ENCODE results near the gene NOB1. TPM values are rescaled to one million over a fixed set of nuclear protein-coding genes. Genes with fewer than 3 reads are reported as not detected.

The NOB1 gene
- total and polyA plus RNA-seq, 2 of the 4 experiments (the other 2 are of a cell fraction), result 47.0 to 58.1 TPM

GRCh38 chr16:69779724-69780123 lies 25.0 kb upstream of the NOB1 start:
- no peak overlapping the region for H3K4me3 ChIP-seq (ENCODE audit: insufficient read depth, low read depth, low read length)
- BruUV-seq (replicated peaks), result no TSS peak
- dilution Hi-C loops (cut with HindIII; ENCODE audit: low sequenced_read_pairs, unreplicated experiment) (no loop called here), in situ Hi-C loops (cut with MboI; ENCODE audit: low sequenced_read_pairs) (no loop called here), intact Hi-C loops (cut with micrococcal nuclease) (no loop called here)
- no peaks in the 10 kb centered on the region for H3K27me3 ChIP-seq (ENCODE audit: control insufficient read depth, insufficient read depth, low read length)
- H3K9ac ChIP-seq (ENCODE audit: low read depth, low read length), result no peak overlapping the region
- no peaks in the 10 kb centered on the region for H4K20me1 ChIP-seq (ENCODE audit: insufficient read depth, low read length)
- H3K56ac ChIP-seq (ENCODE audit: extremely low read depth, insufficient read depth, low read length), result no peak overlapping the region
- no peak overlapping the region for H2BK15ac ChIP-seq (ENCODE audit: low read depth, low read length)
- no peak overlapping the region for H3K4me2 ChIP-seq (ENCODE audit: low read depth, low read length)
- ATAC-seq (ENCODE audit: low read depth), result no peak
- ChIA-PET POLR2A (ENCODE audit: unreplicated experiment) (no interaction called here), CTCF (no interaction called here)
- H3K27ac ChIP-seq (ENCODE audit: insufficient read depth, low read length), result no peak overlapping the region
- H2BK20ac ChIP-seq (ENCODE audit: low read depth, low read length), result no peak overlapping the region
- no peak overlapping the region for H3K18ac ChIP-seq (ENCODE audit: low read depth, low read length)
- no peak for TF ChIP-seq POLR2A (IDR thresholded peaks at IDR 0.05; ENCODE audit: low read depth, low read length)
- no peak for TF ChIP-seq SMC3 (IDR thresholded peaks at IDR 0.05; ENCODE audit: low read depth, low read length)
- TF ChIP-seq RFX5 (IDR thresholded peaks at IDR 0.05; ENCODE audit: low read depth, low read length), result no peak
- TF ChIP-seq RAD21 (IDR thresholded peaks at IDR 0.05; ENCODE audit: low read length), result no peak
- TF ChIP-seq MAFK (IDR thresholded peaks at IDR 0.05; ENCODE audit: low read depth, low read length), result no peak
- TF ChIP-seq RCOR1 (IDR thresholded peaks at IDR 0.05; ENCODE audit: insufficient replicate concordance, low read length), result no peak
- no peak for TF ChIP-seq NFE2L2 (IDR thresholded peaks at IDR 0.05; ENCODE audit: low read depth, low read length)
- TF ChIP-seq USF2 (IDR thresholded peaks at IDR 0.05; ENCODE audit: low read depth, low read length), result no peak
- no peak for TF ChIP-seq FOS (IDR thresholded peaks at IDR 0.05; ENCODE audit: low read depth, low read length)
- TF ChIP-seq CEBPB (IDR thresholded peaks at IDR 0.05; ENCODE audit: low read depth, low read length), result no peak
- TF ChIP-seq MAZ (IDR thresholded peaks at IDR 0.05; ENCODE audit: borderline replicate concordance, low read depth, low read length), result no peak
- TF ChIP-seq CTCF (conservative IDR thresholded peaks at IDR 0.05; ENCODE audit: low read depth, low read length), result no peak
- TF ChIP-seq BHLHE40 (IDR thresholded peaks at IDR 0.05; ENCODE audit: low read depth, low read length), result no peak
- no peak for TF ChIP-seq ELK1 (IDR thresholded peaks at IDR 0.05; ENCODE audit: borderline replicate concordance, low read depth, low read length)
- H2AK5ac ChIP-seq (ENCODE audit: low read depth, low read length), result no peak overlapping the region
- WGBS, 2 experiments (ENCODE audit: extremely low coverage in 2 of 2, insufficient read length in 1 of 2), result no CpG with 5 or more reads among the region's 2 CpGs
- no peak overlapping the region for H3K4ac ChIP-seq (ENCODE audit: low read depth, low read length)
- peaks cover 5 to 30% of the 10 kb centered on the region in 2 experiments for H3K79me1 ChIP-seq (ENCODE audit: low read depth in 1 of 2, low read length in 2 of 2)
- H2AFZ ChIP-seq (replicated peaks; ENCODE audit: low read length, poor library complexity), result no peak overlapping the region
- H3K36me3 ChIP-seq (ENCODE audit: control insufficient read depth, insufficient read depth, low read length), result peaks cover 2% of the 10 kb centered on the region
- no peak overlapping the region for H2AK9ac ChIP-seq (replicated peaks; ENCODE audit: low read depth, low read length, poor library complexity)
- no peak overlapping the region for H3K23ac ChIP-seq (ENCODE audit: low read depth, low read length)
- DNase-seq, result no peak
- 0 out of 2 replicates have a peak, but pooled peaks cover 3% of the 10 kb centered on the region for H3K9me3 ChIP-seq (ENCODE audit: control insufficient read depth, insufficient read depth, low read length)
- H3K9me1 ChIP-seq (ENCODE audit: insufficient read depth, low read length), result no peaks in the 10 kb centered on the region
- no peak overlapping the region for H2BK5ac ChIP-seq (ENCODE audit: low read depth, low read length, poor library complexity, severe bottlenecking)
- H3K14ac ChIP-seq (replicated peaks; ENCODE audit: low read depth, low read length), result no peak overlapping the region
- no peak overlapping the region for H2BK120ac ChIP-seq (ENCODE audit: low read depth, low read length)
- H4K8ac ChIP-seq (ENCODE audit: low read depth in 2 of 2, low read length in 2 of 2), result no peak overlapping the region
- H3K4me1 ChIP-seq (ENCODE audit: control insufficient read depth, insufficient read depth, low read length), result no peaks in the 10 kb centered on the region
- no peak overlapping the region for H4K91ac ChIP-seq (ENCODE audit: insufficient read depth, low read depth, low read length)
- no peak overlapping the region for H4K5ac ChIP-seq (ENCODE audit: low read depth, low read length)

All from IMR-90 (cell line).